AG09309 (cell line): ENCODE results near the gene ZNF292.
A peak's percentile ranks its signal among the peaks of the same experiment; 100 is the strongest.

Experiments used
- DNase-seq: peaks from one replicate; pipeline ENCODE4 v3.0.0-alpha.2; 2010; ENCODE audit warnings: low read depth
- H3K4me3 ChIP-seq: 2 replicates; pipeline ENCODE4 v1.5.1; 2011; ENCODE audit warnings: mild to moderate bottlenecking, low read depth, low read length, moderate library complexity; ENCODE audit not compliant: control insufficient read depth
- TF ChIP-seq, protein P1 (sequence below): IDR thresholded peaks from 2 replicates; pipeline ENCODE4 v1.5.1; 2011; ENCODE audit warnings: mild to moderate bottlenecking, low read depth, low read length, inconsistent platforms; ENCODE audit not compliant: insufficient read depth, control insufficient read depth; ENCODE audit errors: missing control alignments

ZNF292 gene

GRCh38 chr6:87276624-87277023 lies 121.3 kb downstream of the ZNF292 start:
- TF ChIP-seq, protein P1, sequence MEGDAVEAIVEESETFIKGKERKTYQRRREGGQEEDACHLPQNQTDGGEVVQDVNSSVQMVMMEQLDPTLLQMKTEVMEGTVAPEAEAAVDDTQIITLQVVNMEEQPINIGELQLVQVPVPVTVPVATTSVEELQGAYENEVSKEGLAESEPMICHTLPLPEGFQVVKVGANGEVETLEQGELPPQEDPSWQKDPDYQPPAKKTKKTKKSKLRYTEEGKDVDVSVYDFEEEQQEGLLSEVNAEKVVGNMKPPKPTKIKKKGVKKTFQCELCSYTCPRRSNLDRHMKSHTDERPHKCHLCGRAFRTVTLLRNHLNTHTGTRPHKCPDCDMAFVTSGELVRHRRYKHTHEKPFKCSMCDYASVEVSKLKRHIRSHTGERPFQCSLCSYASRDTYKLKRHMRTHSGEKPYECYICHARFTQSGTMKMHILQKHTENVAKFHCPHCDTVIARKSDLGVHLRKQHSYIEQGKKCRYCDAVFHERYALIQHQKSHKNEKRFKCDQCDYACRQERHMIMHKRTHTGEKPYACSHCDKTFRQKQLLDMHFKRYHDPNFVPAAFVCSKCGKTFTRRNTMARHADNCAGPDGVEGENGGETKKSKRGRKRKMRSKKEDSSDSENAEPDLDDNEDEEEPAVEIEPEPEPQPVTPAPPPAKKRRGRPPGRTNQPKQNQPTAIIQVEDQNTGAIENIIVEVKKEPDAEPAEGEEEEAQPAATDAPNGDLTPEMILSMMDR: no peak
- DNase-seq: no peak
- H3K4me3 ChIP-seq: no peak overlapping the region

DNA sequence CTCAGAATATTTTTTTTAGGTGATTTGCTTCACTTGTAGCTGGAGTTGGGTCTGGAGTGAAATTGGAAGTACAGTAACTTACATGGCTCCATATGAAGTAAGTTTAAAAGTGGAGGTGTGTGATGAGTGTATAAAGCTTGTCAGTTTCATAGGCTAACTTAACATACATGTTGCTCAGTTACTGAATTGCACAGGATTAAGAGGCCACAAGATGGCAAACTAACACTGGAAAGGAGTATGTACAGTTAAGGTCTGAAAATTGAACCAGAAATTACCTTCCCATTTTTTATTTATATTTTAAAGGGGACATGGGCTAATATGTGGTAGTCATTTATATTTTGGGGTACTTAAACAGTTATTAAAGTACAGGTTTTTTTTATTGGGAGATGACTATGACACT lies 121.8 kb downstream of the ZNF292 start:
- TF ChIP-seq, protein P1: peak; percentile 23
- no peak overlapping the region for H3K4me3 ChIP-seq
- no peak for DNase-seq

DNA sequence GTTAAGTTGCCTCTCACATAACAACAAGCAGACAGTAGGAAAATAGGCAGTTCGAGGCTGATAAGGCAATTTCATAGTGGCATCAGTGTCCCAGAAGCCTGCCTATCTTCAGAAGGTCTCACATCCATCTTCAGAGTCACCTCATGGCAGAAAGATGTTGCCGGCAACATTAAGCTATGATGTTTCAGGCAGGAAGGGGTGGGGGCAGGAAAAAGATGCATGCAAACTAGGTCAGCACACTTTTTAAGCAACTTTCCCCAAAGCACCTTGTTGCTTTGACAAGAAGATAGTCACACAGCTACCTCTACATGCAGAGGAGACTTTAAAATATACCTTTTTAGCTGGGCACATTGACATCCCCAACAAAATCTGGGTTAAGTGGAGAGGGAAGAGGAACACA lies 123.8 kb downstream of the ZNF292 start:
- no peak overlapping the region for H3K4me3 ChIP-seq
- DNase-seq: no peak
- TF ChIP-seq, protein P1: no peak

DNA sequence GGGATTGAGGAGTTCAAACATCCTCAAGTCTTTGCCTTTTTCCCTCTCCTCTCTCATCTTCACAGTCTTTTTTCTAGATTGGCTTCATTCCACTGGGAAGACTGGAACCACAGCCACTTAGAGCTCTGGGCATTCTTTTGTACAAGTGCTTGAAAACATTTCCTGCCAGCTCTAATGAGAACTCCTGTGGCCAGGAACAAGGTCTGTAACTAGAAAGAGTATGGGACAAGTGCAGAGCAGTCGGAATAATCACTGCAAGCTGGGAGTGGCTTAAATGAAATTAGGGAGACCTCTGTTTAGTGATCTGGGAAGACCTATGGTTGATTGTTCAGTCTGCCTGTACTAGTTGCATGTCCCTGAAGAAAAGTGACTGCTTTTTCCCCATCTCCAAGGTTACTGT lies 126.1 kb downstream of the ZNF292 start:
- TF ChIP-seq, protein P1: no peak
- no peak for DNase-seq

DNA sequence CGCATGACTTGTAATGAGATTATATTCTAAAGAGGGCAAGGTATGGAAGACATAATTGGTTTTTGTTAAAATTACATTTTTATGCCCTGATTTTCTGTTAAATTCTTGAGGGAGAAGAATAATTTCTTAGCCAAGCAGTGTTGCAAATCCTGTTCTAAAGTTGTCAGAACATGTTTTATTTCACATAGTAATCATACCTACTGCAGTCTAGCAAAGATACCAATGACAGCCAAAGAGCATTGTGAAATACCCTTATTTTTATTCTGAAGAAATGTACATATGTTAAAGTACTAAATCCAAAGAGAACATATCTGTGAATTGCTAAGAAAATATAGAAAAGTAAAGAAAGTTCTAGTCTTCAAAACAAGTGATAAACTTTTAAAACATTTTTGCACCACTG lies 127.4 kb downstream of the ZNF292 start:
- TF ChIP-seq, protein P1: no peak
- H3K4me3 ChIP-seq: no peak overlapping the region
- DNase-seq: no peak

More for the DNA sequence above, 126.1 kb downstream of the ZNF292 start:
- H3K4me3 ChIP-seq: no peak overlapping the region

GRCh38 chr6:87283461-87283860 lies 128.1 kb downstream of the ZNF292 start:
- TF ChIP-seq, protein P1: no peak
- DNase-seq: no peak

GRCh38 chr6:87287251-87287650 lies 131.9 kb downstream of the ZNF292 start:
- no peak for DNase-seq
- H3K4me3 ChIP-seq: no peak overlapping the region
- TF ChIP-seq, protein P1: no peak

More at GRCh38 chr6:87283461-87283860, 128.1 kb downstream of the ZNF292 start:
- no peak overlapping the region for H3K4me3 ChIP-seq
